ENCODE measurements around the gene MED27.

DNA sequence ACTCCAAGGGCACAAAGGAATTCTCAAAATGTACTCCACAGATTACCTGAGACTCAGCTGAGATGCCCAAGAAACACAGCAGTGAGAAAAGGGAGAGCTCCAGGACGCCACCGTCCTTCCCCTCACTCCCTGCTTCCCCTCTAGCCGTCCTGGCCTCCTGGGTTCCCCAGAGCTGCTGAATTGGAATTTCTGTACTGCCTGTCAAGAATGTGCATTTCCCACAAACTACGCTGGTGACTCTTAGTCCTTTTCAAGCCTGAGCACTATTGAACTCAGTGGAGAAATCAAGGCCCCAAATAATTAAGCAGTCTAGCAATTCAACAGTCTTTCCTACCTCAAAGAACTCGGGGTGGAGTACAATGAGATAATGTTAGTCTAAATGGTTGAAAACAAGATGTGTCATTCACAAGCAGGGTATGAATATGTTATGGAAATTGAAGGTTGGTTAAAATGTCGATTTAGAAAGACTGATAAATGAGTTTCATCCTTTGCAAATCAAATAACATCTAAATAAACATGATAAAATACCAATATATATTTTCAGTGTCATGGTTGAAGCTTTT is 153.2 kb downstream of the MED27 start:
- TF ChIP-seq, protein P1, sequence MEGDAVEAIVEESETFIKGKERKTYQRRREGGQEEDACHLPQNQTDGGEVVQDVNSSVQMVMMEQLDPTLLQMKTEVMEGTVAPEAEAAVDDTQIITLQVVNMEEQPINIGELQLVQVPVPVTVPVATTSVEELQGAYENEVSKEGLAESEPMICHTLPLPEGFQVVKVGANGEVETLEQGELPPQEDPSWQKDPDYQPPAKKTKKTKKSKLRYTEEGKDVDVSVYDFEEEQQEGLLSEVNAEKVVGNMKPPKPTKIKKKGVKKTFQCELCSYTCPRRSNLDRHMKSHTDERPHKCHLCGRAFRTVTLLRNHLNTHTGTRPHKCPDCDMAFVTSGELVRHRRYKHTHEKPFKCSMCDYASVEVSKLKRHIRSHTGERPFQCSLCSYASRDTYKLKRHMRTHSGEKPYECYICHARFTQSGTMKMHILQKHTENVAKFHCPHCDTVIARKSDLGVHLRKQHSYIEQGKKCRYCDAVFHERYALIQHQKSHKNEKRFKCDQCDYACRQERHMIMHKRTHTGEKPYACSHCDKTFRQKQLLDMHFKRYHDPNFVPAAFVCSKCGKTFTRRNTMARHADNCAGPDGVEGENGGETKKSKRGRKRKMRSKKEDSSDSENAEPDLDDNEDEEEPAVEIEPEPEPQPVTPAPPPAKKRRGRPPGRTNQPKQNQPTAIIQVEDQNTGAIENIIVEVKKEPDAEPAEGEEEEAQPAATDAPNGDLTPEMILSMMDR (conservative IDR thresholded peaks at IDR 0.05; ENCODE audit: low read length) = no peak
- no peak for TF ChIP-seq EZH2phosphoT487 (IDR thresholded peaks at IDR 0.05; ENCODE audit: borderline replicate concordance)
